Suppressor macrophage treated with lipopolysaccharide for 4 hours (primary cell): ENCODE results near the gene CAMK2G.

Experiments
- DNase-seq: peaks from one replicate; pipeline ENCODE4 v3.0.0-alpha.2; 2020

Gene CAMK2G

GRCh38 chr10:73786512-73786885 lies 87.9 kb downstream of the CAMK2G start:
- DNase-seq, result no peak

- DNase-seq, result peak; percentile 27
These were observed 88.4 kb downstream of the CAMK2G start for GRCh38 chr10:73785721-73786511.

GRCh38 chr10:73785211-73785720 lies 89.1 kb downstream of the CAMK2G start, which contains the start of gene ZSWIM8:
TSS of gene ZSWIM8 (plus strand) at chr10:73785606. CDS start at chr10:73785879, 273 bp downstream.
- peak; percentile 92 for DNase-seq

GRCh38 chr10:73782749-73783085 lies 91.6 kb downstream of the CAMK2G start:
- no peak for DNase-seq

- DNase-seq, result peak; percentile 90
These were observed 92.2 kb downstream of the CAMK2G start, which contains the start of gene CHCHD1 for GRCh38 chr10:73781879-73782748. TSS of gene CHCHD1 (plus strand) at chr10:73782048. CDS start at chr10:73782076, 28 bp downstream.

GRCh38 chr10:73781548-73781878 lies 92.8 kb downstream of the CAMK2G start:
- DNase-seq, result no peak

- DNase-seq, result no peak
These were observed 93.4 kb downstream of the CAMK2G start for GRCh38 chr10:73780966-73781365.

- DNase-seq, result no peak
These were observed 94.1 kb downstream of the CAMK2G start for GRCh38 chr10:73780301-73780700.

- no peak for DNase-seq
These were observed 94.7 kb downstream of the CAMK2G start for GRCh38 chr10:73779539-73780197.

- DNase-seq, result no peak
These were observed 95.3 kb downstream of the CAMK2G start for GRCh38 chr10:73779018-73779417.

GRCh38 chr10:73774637-73775036 lies 99.7 kb downstream of the CAMK2G start:
- DNase-seq, result peak; percentile 21

- DNase-seq, result no peak
These were observed 101.0 kb downstream of the CAMK2G start for GRCh38 chr10:73773152-73773879.

- DNase-seq, result peak; percentile 90
These were observed 101.8 kb downstream of the CAMK2G start for GRCh38 chr10:73772281-73773151.

- peak; percentile 92 for DNase-seq
These were observed 102.6 kb downstream of the CAMK2G start for GRCh38 chr10:73771722-73772280.

GRCh38 chr10:73769396-73769795 lies 105.0 kb downstream of the CAMK2G start:
- DNase-seq, result no peak

GRCh38 chr10:73768881-73769280 lies 105.5 kb downstream of the CAMK2G start:
- no peak for DNase-seq

- DNase-seq, result no peak
These were observed 109.3 kb downstream of the CAMK2G start for GRCh38 chr10:73765066-73765465.

GRCh38 chr10:73763343-73763742 lies 111.0 kb downstream of the CAMK2G start:
- DNase-seq, result no peak

- DNase-seq, result no peak
These were observed 111.4 kb downstream of the CAMK2G start for GRCh38 chr10:73762915-73763314.
